UCSD-AML1 (cell line): ENCODE measurements around the gene CCR6.

Experiments
- DNase-seq: peaks from one replicate; lab custom pipeline; 2025; ENCODE audit not compliant: unreplicated experiment; lab: John Stamatoyannopoulos, UW

CCR6 gene

DNA sequence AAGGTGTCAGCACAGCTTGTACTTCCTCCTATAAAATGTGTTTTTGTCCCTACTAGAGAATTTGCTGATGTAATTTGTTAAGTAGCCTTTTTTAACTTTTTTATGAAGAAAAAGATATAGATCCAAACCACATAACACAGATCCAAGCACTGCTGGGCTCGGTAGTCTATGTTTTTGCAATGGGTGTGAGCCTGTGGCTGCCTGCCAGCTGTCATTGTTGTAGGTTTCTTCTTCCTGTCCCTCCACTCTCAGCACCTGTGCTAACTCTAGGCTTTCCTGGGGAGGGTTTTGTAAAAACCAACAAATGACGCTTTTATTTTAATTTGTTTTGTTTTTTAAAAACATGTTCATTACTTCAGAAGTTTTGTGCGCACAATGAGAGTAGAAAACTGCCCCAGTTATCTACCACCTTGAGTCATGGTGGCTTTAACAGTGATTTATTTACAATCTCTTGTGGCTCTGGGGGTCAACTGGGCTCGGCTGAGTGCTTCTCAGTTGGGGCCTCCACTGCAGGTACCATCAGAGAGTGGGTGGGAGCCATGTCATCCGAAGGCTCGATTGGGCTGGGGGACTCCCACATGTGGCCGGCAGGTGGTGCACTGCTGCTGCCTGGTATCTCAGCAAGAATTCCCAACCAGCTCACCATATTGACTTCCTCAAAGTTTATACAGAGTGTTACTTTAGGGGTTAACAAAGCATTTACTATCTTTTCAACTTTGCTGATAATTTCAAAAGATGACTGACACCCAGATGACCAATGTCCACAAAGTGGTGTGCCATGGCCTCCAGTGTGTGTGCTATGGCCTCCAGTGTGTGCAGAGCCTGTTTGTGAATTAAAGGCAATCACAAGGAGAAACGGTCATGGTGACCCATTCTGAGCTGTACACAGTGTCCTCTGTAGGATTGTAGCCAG, 3.0 kb upstream of the CCR6 start:
- no peak for DNase-seq

DNA sequence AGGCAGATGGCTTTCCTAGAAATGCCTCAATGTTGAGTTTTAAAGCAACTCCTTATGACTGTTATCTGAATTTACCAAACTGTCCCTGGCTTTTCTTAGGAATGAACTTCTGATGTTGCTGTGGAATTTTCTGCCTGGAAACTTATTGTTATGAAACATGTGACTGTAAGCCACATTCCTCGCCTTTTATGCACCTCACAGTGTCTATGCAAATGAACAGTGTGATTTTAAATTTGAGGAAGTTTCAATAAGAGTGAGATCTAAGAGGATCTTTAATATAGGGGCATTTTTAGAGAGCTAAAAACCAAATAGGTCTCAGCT, 2.4 kb upstream of the CCR6 start:
- DNase-seq = no peak

DNA sequence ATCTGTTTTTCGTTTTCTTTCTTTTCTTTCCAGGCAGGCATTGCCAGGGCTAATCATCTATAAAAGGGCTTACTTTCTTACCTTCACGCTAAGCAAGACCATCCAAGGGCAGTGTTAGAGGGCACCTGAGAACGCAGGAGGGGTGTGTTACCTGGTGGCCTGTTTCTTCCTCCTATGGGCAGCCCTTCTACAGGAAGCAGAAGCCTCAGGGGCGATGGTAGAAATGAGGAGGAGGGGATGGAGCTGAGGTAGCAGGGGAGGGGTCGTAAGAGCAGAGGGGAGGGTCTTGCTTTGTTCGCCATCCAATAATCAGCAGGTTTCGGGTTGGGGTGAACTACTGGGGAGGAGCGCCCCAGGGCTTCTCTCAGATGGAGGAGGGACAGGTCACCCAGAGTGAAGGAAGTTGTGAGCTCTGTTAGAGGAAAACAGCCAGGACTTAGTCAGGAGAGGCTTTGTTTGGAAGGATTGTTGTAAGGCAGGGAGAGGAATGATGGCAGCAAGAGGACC, 1.5 kb upstream of the CCR6 start:
- no peak for DNase-seq

DNA sequence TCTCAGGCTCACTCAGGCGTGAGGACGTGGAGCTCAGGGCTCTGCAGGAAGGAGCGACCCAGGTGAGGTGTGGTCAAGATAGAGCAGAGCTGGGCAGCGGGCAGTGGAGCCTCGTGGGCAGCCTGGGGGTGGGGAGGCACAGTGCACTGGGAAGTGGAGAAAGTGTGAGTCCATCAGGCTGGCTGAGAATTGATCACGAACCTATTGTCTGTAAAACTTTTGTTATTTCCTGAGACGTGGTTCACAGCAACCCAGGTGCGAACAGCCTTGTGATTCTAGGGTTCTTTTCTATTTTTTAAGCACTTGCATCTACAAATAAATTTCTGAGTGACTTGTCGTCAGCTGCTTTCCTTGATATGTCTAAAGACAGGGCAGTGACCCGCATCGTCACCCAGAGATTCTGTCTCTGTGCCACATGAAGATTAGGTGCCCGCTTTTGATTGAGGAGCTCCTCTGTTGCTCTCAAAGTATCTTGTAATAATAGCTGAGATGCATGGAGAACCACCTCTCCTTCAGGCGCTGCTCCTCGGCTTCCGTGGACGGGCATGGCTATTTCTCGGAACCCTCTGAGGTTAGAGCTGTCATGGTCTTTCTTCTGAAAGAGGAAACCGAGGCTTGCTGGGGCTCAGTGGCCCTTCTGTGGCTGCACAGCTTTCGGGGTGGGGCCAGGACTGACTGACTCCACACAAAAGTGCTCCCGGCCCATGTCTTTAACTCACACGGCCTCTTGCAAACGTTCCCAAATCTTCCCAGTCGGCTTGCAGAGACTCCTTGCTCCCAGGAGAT, 662 bp upstream of the CCR6 start:
- no peak for DNase-seq

DNA sequence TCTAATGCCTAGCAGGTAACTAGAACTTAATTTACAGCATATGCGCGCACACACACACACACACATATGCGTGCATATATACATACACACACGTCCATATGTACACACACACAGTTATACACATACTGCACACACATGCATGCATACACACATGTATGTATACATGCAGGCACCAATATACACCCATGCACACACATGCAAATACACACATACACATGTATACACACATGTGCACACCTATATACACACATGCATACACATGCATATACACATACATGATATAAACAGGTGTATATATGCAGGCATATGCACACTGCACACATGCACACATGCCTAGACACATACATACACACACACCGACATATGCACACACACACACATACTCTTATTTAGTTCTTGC, 1.9 kb downstream of the CCR6 start:
- no peak for DNase-seq

DNA sequence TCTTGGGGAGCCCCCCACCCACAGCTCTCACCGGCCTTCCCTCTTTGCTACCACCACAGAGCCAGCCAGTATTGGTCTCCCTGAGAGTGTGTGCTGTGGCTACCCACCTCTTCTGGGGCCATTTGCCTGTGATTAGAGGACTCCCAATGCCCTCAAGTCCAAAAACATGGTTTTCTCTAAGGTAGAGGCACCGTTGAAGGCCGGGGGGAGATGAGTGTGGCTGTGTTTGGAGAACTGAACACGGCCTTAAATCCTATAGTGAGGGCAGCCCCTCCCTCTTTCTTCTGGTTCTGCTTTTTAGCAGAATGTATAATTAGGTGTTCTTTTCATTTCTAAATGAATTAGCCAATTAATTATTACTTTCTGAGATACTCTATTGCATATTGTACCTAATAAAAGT, 2.5 kb downstream of the CCR6 start:
- DNase-seq = no peak

DNA sequence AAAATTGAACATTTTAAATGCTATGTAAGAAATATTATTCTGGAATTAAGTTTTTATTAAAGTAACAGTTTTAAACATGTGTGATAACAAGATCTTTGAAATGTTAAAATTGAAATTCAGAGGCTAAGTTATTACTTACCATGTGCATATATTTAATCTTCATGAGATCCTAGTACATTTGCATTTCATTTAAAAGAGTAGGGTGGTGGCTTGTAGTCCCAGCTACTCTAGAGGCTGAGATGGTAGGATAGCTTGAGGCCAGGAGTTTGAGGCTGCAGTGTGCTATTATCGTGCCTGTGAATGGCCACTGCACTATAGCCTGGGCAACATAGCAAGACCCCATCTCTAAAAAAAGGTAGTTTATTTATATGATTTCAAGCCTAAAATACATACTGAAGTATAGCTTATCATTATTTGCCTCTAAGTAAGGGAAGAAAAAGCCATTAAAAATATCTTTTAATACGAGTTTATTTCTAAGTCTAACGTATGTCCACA, 3.0 kb downstream of the CCR6 start:
- no peak for DNase-seq

DNA sequence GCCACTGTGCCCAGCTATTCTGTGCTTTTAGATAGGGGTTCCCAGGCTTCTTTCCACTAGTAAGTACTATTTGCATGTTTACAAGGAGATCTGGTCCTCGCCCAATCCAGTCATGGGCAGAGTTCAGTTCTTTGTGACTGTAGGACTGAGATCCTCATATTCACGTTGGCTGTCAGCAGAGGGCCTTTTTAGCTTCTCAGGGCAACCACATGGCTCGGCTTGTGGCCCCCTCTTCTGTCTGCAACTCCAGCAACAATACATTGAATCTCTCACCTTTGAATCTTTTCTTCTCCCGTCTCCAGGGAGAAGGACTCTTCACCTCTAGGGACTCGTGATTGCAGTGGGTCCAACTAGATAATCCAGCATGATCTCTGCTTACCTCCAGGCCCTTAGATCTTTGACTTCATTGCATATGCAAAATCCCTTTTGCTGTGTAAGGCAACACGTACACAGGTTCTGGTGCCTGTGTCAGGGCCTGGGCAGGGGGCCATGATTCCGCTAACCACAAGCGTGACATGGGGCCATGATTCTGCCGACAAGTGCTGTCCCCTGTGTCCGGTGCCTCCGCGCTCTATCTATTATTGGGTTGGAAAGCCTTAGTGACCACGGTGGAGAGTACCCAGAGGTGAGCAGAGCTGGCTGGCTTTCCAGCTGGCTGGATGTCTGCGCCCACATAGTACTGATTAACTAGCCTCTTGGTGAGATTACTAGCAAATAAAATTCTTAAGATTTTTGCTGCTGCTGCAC, 5.1 kb downstream of the CCR6 start:
- DNase-seq = no peak

DNA sequence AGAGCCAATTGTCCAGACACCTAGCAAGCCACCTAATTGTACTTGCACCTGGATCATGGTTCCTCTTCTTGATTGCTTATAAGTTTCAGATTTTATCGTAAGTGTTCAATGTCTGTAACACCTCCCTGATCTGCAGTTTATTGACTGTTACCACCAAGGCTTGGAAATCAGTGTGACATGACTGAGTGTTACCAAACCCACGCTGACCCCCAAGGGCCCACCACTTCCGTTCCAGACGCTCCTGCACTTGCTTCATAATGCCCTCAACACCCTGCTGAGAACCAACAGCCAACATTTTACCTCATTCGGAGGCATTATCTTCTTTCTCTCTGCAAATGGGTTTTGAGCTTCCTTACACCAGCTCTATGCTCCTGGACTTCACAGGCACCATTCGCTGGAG, 6.3 kb downstream of the CCR6 start:
- no peak for DNase-seq

DNA sequence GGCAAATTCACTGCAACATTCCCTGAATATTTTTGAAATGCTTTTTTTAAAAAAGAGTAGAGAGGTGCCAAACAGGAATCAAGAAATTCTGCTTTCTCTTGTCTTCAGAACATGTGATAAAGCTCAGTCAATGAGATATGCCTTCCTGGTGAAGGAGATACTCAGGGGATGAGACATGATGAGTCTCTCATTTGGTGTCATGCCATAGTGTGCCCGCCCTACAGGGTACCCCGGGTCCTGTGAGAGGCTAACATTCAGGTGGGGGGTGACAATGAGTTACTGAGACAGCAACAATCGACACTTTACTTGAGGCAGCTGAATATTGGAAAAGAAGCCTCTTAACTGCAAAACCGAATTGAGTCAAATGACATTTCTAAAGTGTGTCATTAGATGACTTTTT, 6.7 kb downstream of the CCR6 start:
- DNase-seq = no peak

DNA sequence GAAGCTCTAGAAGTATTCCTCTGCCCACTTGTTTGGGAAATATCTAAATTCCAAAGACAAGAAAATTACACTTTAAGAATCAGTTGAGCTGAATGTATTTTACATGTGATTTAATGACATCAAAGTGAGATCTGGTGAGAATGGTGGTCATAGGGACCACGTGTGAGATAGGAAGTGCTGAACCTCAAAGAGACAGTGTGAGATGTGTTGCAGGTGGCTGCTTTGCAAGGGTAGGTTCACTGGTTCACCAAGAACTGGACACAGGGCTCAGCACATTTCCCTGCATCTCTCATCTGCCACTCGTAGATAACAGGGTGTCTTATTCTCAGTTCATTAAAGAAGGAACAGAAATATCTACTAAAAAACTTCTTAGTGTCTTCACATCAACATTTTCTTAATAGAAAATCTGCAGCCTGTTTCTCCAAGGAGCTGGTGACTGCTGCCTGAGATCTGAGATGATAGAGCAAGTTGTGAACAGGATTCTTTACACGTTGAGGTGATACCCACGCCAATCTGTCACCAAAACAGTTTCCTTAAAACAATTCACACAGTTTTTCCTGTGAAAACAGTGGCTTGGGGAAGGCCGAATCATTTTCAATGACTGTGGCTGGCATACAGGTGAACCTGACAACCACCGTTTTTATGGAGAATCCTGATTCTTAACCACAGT, 7.2 kb downstream of the CCR6 start:
- DNase-seq = no peak

DNA sequence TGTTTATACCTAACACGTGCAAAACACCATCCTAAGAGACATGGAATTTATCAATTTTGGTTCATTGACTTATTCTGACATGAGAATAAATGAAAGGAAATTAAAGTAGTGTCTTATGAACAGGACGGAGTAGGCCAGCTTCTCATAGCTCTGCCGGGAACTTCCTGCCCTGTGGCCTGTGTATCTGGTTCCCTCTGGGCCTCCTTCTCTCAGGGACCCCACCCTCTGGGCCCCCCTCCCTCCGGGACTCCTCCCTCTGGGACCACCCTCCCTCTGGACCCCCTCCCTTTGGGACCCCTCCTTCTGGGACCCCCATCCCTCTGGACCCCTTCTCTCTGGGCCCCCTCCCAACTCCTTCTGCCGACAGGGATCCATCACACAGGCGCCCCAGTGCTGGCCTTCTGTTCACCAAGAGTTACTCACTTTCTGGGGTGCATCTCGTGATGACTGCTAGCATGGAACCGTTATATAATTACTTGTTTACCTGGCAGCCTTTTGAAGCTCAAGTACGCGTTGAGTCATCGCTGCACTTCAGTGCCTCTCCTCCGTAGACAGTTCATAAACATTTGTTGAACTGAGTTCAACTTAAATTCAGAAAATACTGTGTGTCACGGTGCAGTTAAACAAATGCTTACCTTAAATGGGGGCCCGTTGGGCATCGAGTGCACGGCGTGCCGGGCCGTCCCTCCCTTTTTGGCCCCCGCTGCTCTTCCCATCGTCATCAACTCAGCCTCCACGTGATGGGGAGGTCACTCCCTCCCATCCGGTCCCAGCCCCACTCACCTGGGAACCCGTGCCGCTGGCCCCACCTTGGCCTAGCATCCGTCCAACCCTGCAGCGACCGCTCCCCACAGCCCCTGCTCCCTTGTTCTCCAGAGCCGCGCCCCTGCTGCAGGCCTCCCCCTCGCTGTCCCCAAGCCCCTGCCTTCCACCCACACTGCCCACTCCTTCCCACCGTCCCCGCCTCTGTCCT, 8.1 kb downstream of the CCR6 start:
- no peak for DNase-seq

DNA sequence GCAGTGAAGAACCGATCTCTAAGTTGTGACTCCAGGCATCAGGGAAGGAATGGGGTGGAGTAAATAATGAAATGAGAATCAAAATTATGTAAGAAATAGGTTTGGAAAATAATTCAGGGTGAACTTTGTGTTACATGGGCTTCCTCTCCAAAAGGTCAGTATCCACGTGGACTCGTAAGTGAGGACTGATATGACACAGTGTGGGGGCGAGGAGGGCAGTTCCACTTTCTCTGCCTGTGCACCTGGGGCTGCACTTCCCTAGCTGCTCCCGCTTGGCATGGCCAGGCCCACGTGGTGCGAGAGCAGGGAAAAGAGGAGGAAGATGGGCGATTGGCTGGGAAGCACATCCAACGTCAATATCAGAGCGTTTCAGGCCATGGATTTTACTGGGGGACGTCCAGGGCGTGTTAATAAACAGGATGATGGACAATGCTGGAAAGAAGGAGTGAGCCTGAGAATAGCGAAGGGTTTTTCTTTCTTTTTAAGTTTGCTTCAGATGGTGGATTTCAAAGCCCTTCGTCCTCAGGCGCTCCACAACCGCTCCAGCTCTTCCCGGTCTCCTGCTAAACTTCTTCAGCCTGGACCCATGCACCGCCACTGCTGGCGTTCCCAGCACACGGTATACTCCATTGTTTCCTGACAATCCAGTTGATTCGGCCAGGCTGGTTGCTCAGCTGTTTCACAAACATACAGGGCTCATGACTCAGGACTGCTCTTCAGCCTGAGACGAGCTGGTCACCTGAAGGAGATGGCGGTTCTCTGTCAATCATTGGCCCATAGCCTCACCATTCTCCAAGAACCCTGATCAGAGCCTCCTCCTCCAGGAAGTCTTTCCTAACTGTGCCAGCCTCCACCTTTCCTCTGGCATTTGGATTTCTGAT, 11.8 kb downstream of the CCR6 start:
- no peak for DNase-seq

DNA sequence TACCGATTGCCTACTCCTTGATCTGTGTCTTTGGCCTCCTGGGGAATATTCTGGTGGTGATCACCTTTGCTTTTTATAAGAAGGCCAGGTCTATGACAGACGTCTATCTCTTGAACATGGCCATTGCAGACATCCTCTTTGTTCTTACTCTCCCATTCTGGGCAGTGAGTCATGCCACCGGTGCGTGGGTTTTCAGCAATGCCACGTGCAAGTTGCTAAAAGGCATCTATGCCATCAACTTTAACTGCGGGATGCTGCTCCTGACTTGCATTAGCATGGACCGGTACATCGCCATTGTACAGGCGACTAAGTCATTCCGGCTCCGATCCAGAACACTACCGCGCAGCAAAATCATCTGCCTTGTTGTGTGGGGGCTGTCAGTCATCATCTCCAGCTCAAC, 13.5 kb downstream of the CCR6 start:
- no peak for DNase-seq

DNA sequence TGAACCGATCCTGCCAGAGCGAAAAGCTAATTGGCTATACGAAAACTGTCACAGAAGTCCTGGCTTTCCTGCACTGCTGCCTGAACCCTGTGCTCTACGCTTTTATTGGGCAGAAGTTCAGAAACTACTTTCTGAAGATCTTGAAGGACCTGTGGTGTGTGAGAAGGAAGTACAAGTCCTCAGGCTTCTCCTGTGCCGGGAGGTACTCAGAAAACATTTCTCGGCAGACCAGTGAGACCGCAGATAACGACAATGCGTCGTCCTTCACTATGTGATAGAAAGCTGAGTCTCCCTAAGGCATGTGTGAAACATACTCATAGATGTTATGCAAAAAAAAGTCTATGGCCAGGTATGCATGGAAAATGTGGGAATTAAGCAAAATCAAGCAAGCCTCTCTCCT, 14.2 kb downstream of the CCR6 start:
- no peak for DNase-seq

DNA sequence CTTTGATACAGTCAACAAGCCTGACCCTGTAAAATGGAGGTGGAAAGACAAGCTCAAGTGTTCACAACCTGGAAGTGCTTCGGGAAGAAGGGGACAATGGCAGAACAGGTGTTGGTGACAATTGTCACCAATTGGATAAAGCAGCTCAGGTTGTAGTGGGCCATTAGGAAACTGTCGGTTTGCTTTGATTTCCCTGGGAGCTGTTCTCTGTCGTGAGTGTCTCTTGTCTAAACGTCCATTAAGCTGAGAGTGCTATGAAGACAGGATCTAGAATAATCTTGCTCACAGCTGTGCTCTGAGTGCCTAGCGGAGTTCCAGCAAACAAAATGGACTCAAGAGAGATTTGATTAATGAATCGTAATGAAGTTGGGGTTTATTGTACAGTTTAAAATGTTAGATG, 15.0 kb downstream of the CCR6 start:
- DNase-seq = no peak

DNA sequence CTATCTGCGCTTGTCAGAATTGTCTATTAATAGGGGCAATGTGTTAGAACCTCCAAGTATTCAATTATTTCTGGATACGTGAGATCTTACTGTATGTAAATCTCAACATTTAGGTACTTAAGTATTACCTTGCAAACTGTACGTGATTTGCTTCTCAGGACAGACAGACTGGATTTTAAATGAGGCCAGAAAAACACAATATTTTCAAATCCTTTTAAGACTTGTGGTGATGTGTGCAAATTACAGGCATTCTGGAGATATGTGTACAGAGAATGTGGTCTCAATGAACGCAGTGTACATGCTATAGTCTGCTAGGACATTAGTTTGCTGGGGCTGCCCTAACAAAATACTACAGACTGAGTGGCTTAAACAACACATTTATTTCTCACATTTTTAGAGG, 16.9 kb downstream of the CCR6 start:
- DNase-seq = no peak

DNA sequence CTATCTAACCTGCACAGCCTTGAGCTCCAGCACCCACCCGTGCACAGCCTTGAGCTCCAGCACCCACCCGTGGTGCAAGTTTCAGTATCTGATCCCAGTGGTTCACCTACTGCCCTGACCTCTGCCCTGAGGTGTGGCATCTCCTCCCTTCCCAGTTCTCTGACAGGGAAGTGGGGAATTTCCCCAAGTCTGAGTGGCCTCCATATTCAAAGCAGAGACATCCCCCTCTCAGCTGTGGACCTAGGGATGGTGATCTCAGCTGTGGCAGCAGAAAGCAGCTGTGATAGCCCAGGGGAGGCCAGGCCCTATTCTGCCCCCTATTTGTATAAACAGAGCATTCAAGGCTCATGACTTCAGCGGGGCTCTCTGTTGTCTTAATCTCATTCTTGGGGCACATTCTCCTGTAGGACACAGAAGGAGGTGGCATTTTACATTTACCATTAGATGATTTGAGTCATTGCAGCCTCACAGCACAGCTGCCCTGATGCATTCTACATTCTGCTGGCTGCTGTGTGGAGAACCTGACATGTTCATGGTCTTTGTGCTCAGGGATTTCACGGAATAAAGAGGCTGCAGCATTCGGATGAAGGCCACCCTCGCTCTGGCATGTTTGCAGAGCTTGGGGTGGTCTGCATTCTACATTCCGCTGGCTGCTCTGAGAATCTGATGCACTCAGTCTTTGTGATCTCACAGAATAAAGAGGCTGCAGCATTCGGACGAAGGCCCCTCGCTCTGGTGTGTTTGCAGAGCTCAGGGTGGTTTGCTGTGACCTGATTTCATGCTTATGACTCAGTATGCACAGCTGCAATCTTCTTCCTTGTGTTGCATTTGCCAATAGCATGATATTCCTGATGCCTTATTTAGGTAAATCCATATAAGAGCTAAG, 17.9 kb downstream of the CCR6 start:
- DNase-seq = no peak
